Middle frontal gyrus (tissue), 1 donor: ENCODE data around the gene POMP.
"Not testable (repeated sequence)": the region's sequence is repeated elsewhere in the genome, so short reads cannot be mapped to it uniquely, and the experiment has no call there.

Experiments
- DNase-seq: peaks from one replicate; pipeline ENCODE4 v3.0.0-alpha.2; 2015; ENCODE audit warnings: low spot score; ENCODE audit errors: extremely low spot score

Gene POMP

DNA sequence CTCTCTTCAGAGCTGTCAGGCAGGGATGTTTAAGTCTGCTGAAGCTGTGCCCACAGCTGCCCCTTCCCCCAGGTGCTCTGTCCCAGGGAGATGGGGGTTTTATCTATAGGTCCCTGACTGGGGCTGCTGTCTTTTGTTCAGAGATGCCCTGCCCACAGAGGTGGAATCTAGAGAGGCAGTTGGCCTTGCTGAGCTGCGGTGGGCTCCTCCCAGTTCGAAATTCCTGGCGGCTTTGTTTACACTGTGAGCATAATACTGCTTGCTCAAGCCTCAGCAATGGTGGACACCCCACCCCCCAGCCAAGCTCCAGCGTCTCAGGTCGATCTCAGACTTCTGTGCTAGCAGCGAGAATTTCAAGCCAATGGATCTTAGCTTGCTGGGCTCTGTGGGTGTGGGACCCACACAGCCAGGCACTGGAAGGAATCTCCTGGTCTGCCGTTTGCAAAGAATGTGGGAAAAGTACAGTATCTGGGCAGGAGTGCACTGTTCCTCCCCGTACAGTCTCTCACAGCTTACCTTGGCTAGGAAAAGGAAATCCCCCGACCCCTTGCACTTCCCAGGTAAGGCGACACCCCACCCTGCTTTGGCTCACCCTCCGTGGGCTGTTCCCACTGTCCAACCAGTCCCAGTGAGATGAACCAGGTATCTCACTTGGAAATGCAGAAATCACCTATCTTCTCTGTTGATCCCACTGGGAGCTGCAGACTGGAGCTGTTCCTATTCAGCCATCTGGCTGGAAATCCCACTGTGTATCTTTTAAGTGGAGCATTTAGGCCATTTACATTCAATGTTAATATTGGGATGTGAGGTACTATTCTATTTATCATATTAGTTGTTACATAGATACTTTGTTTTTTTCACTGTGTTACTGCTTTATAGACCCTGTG lies 34.9 kb downstream of the POMP start:
- DNase-seq, result not testable (repeated sequence)

DNA sequence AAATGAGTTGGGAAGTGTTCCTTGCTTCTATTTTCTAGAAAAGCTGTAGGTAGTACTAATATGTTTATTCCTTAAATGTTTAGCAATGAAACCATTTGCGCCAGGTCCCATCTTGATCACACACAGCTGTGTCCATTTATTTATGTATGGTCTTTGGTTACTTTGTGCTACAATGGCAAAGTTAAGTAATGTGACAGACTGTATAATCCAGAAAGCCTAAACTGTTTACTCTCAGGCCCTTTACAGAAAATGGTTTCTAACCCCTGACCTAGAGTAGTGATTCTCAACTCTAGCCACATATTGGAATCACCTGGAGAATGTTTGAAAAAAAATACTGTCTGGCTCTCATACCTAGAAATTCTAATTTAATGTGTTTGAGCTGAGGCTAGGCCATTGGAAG lies 38.5 kb downstream of the POMP start:
- no peak for DNase-seq

DNA sequence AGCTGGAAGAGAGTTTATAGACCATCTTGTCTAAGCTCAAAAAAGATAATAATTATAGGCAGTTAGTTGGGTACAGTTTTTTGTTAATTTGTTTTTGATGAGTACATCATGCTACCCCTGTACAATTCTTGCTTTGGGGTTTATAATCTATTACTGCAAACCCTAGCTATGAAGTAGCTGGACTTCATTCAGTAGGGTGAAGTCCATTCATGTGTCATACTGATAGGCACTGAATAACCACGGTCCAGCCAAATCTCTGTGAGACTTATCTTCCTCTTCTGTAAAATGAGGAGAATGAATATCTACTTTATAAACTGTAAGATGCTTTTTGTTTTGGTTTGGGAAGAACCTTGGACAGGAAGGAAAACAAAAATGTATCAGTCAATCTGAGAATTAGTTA lies 40.3 kb downstream of the POMP start:
- no peak for DNase-seq

DNA sequence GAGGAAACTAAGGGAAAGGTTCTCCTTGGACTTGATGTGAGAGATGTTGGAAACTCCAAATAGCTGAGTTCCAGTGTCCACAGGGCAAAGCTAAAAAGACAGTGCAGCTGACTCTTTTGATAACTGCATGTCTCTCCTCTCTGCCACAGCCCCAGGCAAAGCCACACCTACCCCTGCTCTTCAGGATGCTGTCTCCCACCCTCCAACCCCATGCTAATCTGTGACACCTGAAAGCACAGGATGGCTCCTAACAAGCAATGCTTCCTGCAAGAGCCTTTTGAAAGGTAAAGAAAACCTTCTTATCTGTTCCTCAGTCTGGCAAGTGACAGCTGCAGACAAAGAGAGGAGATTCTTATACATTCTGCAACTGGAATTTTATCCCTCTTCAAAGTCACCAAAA lies 45.4 kb downstream of the POMP start:
- no peak for DNase-seq

DNA sequence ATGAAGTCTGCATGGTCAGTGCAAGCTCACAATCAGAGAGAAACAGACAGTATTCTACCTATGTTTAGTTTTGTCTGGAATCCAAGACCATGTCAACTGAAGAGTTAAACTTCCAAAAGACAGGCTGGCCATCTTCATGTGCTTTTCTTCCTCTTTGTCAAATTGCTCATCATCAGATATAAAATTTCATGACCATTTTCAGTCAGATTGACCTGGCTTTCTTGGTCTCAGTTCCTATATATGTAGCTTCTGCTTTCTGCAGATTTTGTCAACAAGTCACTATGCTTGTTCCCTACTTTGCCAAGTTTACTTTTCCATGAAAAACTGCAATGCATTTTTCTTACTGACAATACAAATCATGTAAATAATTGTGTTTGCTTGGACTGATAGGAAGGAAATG lies 46.0 kb downstream of the POMP start:
- no peak for DNase-seq

DNA sequence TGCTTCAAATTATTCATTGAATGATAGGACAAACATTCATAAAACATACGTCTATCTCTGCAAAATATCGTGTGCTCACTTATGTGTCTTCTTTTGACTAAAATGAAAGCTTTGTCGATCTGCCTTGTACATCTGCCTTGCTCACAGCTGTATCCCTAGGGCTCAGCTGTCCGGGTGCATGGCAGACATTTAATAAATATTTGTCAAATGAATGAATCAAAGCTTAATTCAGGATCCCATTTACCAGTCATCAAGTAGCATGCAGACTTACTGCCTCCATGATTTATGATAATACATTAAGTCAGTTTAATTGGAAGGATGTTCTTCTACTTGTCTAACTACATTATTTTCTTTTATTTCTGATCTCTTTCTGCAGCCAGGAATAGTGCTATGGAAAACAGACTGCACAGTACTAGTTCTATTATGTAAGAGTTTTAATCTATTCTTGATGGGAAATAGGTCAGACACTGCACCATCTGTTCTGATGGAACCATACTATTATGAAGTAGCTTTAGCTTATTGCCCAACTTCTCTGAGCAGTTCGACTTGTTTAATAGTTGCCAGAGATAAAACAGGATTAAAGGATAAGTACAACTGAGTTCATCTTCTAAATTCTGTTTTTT lies 46.6 kb downstream of the POMP start:
- DNase-seq, result no peak

DNA sequence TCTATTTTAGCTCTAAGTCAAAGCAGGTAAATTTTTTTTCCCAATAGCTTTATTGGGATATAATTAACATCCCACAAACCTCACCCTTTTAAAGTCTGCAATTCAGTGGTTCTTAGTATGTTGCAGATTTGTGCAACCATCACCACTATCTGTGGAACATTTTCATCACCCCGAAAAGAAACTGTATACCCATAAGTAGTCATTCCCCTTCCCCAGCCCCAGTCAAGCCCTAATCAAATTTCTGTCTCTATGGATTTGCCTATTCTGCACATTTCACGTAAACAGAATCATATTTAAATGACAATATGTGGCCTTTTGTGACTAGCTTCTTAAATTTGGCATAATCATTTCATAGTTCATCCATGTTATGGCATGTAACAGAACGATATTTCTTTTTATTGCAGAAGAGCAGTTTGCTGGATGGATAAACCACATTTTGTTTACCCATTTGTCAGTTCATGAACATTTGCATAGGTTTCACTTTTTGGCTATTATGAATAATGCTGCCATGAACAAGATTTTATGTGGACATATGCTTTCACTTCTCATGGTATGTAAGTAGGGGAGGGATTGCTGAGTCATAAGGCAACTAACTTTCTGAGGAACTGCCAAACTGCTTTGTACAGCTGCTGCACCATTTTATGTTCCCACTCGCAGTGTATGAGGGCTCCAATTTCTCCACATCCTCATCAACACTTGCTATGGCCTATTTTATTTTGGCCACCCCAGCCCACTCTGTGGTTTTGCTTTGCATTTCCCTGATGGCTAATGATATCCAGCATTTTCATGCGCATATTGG lies 48.9 kb downstream of the POMP start:
- peak; percentile 42 for DNase-seq

DNA sequence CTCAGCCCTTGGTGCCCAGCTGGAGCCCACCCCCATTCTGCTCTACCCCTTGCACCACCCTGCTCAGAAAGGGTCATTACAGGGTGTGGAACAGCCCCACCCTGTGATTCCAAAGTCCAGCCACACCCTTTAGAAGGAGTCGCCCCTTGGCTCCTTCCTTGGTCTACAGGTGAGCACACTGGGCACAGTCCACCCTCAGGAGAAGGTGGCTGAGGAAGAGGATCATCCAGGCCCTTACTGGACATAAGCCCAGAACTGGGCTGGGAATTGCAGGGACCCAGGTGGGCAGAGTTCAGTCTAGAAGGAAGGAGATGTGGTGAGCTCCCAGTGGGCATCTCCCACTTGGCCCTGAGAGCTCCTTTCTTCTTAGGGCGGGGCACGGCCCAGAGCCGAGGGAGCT lies 51.2 kb downstream of the POMP start:
- no peak for DNase-seq

DNA sequence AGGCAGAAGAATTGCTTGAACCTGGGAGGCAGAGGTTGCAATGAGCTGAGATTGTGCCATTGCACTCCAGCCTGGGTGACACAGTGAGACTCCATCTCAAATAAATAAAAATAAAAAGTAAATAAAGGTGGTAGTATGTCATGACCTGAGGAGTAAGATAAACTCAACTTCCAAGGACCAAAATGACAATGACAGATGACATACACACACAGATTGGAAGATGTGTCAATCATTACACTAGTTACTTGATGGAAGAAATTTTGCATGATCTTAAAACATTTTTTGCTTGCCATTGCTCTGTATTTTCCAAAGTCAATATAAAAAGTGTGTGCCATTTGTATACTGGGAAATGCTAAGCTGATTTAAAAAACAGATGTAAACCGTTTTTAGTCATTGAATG lies 55.7 kb downstream of the POMP start:
- no peak for DNase-seq

DNA sequence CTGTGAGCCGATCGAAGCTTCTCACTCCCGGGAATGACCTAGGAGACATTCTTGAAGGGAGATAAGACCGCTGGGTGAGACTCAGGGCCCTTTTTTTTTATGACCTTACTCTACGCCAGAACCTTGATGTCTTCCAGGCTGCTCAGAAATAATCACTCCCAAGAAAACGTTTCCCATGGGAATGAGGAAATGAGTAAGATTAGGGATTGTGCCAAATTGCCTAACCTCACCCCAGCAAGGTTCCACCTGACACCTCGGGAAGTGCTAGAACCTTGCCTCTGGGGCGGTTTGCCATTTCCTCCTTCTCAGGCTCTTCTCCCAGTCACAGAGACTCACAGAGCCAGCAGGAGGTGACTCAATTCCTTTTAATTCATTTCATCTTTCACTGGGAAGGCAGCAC lies 57.6 kb downstream of the POMP start:
- no peak for DNase-seq

DNA sequence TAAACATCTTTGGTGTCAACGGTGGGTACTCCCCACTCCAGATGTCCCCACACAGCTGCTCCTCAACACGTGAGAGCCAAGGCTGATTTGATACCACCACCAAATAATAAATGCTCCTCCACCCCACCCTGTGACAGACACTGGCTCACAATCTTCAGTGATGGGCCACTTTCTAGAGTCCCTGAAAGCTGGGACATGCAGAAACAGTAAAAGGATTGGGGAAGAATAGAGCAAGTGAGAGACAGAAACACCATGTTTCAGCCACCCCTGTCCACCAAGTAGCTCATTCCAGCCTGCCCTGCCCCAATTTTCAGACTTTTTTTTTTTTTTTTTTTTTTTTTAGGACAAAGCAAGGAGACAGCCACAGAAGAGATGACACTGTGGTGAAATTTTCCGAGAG lies 58.2 kb downstream of the POMP start:
- no peak for DNase-seq

DNA sequence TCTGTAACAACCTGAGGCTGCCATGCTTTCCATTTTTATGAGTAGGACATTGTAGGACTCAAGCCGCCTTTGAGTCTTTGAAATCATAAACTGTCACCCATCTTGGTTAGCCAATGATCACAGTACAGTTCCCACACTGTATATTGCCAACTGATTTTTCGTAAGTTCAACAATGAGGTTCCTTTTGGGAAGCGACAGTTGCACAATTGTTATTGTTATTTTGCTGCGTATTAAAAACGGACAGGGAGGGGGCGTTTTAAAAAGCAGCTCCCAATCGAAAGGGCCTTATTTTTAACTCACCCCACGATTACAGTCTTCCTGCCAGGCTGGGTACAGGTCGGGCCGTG lies 59.2 kb downstream of the POMP start:
- no peak for DNase-seq

DNA sequence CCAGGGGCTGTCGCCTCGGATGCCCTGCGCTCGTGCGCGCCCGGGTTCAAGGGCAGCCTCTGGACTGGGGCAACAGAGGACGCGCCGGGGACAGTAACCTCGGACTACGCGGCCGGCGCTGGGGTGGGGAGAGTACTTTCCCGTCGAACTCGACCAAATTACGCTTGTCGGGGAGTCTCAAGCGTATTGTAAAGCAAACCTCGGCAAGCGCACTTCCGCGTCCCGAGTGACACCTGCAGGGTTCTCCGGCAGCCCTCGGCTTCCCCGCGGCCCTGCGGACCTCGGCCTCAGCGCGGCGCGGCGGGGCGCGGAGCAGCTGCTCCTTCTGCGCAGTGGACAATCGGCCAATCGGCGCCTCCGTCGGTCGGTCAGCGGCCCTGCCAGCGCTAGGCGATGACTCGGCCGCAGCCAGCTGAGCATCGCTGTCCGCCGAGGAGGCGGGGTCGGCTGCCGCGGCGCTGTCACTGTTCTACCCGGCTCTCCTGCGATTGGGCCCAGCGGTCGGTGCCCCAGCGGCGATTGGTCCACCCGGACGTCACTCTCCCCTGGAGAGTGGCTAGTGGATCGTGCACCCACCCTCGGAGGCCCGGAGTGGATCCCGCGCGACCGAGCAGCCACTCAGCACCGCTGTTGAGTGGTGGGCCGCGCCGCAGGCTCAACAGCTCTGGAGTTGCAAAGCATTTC lies 59.8 kb downstream of the POMP start, which contains the start of gene SLC46A3:
Gene SLC46A3 (minus strand): TSS at position 428 of the 684 bp plus-strand sequence. CDS start 972 bp downstream, outside the sequence.
- peak; percentile 93 for DNase-seq

DNA sequence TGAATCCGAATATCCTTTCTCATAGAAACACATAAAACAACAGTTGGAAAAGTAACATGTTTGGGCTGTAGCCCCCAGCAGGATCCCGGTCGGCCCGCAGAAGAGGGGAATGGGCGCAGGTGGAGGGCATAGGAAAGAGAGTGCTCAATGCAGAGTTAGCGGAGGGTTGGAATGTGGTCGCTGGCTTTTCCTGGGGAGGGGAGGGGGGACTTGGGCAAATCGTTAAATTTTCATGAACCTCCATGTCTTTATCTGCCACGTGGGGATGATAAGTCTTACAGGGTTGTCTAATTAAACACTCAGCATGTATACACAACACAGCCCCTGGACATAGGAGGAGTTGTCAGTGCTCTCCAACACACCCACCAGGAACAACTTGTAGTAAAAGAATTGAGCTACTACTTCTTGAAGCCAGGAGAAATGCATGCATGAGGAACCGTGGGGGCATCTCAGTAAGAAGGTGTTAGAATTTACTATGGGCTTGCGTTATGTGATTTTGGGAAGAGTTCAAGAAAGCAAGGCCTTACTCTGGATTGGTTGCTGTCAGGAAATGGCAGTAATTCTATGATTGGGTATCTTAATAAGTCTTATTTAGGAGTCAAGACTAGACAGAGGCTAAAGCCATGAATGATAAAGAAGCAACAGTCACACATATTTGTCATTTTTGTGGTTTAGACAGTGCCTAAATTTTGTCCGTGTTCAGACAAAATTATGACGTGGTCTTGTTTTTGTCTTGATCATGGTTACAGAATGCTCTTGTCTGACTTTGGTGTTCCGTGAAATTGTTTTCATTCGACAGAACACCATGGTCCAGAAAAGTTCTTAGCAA lies 60.5 kb downstream of the POMP start:
- no peak for DNase-seq

DNA sequence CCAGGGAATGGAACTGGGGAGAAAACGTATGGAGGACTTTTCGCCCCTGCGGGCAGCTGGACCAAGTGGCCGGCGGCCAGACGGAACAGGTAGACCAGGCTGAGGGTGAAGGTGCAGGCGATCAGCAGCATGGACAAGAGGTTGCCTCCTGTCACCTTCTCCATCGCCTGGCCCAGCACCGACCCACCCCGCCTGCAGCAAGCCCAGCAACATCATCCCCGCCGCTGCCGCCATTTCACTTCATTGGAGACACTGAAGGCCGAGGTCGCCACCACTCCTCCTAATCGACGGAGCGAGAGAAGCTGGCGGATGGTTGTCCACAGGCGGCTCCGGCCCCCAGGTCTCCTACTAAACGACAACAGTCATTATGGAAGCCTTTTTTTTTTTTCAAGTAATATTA lies 64.9 kb downstream of the POMP start:
- DNase-seq, result no peak

DNA sequence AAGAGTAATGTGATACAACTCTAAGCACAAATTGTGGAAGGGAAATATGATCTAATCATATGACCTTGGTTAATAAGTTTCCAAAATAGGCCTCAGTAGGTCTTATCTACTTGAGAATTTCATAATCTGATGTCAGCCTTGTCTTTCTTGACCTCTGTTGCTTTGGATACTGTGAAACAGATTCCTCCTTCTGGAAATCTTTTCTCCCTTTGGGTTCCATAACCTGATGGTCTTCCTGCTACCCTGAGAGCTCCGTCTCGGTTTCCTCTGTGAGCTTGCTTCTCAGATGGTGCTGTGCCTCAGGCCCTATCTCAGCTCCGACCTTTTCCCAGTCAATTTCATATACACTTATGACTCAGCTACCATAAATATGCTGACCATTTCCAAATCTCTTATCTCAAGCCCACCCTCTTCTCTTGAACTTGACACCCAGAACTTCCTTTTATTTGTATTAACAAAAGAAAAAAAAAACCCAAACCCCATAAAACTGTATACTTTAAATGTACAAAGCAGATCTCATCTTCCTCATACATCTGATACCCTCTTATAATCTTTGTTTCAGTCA lies 66.2 kb downstream of the POMP start:
- no peak for DNase-seq
